ENCODE measurements around the gene DYNLT2. TPM values are rescaled to one million over a fixed set of nuclear protein-coding genes. Genes with fewer than 3 reads are reported as not detected.

The DYNLT2 gene
- total RNA-seq, 1 experiment from 2014 or later, result 1.3 TPM

DNA sequence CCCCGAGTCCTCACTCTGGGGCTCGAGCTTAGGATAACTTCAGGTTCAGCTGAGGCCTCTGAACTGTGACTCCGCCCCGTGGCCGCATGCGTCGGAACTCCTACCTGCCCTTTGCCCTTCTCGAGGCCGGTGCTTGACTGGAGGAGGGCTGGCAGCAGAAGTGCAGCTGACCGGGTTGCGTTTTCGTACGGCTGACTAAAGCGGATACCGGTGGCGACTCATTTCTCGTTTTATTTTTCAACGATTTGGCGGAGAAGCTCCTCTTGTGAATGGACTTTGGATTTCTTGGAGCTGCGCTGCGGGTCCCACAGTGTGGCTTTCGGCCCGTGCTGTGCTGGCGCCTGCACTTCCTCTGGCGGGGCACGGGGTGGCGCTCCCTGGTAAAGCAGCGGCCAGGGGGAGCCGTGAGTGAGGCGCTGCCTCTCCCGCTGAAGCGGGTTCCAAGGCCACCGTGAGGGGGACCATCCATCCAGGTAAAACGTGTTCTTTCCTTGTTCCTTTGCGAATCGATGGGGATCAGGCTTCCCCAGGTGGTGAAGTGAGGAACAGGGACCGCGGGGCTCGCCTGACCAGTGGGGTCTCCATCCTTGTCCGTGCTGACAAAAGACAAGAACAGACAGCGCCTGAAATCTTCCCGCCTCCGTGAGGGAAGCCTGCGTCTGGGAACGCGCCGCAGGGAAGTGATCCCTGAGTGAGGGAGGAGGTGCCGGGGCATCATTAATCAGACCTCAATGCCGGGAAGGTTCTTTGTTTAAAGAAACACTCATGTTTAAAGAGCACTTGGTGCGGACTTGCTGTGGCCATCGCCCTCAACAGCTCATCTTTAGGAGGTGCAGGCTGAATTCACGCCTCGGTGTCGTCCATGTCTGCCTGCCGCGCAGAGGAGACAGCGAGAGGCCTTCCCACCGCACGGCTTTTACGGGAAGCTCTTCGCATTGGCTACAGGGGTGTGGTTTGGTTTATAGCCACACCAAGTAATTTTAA is 38.9 kb upstream of the DYNLT2 start:
- intact Hi-C loops (cut with micrococcal nuclease), result loop anchor here (1.0 to 10.0 kb wide), 5 partner anchors 41 to 895 kb away; no protein-coding TSS in a partner anchor
- peaks cover 14% of the 10 kb centered on the region for H3K27me3 Mint-ChIP-seq (ENCODE audit: insufficient read depth, unreplicated experiment)
- H3K4me3 Mint-ChIP-seq (ENCODE audit: unreplicated experiment), result peak overlapping the region; percentile 70
- no TSS peak for BruUV-seq (replicated peaks)
- POLR2A ChIA-PET, result interaction anchor here (0.6 to 1.5 kb wide), 8 partner anchors 9 to 831 kb away, joined by 3 to 8 read pairs (median 4); partner anchors contain the start of gene FAM120B
- H3K9me3 Mint-ChIP-seq (ENCODE audit: unreplicated experiment), result no peaks in the 10 kb centered on the region
- H3K36me3 Mint-ChIP-seq (ENCODE audit: insufficient read depth, unreplicated experiment), result peaks cover 13% of the 10 kb centered on the region
- CTCF ChIA-PET, result interaction anchor here (0.6 to 4.6 kb wide), 30 partner anchors 9 to 833 kb away, joined by 3 to 61 read pairs (median 4); no protein-coding TSS in a partner anchor
- TF ChIP-seq, protein P1, sequence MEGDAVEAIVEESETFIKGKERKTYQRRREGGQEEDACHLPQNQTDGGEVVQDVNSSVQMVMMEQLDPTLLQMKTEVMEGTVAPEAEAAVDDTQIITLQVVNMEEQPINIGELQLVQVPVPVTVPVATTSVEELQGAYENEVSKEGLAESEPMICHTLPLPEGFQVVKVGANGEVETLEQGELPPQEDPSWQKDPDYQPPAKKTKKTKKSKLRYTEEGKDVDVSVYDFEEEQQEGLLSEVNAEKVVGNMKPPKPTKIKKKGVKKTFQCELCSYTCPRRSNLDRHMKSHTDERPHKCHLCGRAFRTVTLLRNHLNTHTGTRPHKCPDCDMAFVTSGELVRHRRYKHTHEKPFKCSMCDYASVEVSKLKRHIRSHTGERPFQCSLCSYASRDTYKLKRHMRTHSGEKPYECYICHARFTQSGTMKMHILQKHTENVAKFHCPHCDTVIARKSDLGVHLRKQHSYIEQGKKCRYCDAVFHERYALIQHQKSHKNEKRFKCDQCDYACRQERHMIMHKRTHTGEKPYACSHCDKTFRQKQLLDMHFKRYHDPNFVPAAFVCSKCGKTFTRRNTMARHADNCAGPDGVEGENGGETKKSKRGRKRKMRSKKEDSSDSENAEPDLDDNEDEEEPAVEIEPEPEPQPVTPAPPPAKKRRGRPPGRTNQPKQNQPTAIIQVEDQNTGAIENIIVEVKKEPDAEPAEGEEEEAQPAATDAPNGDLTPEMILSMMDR (IDR thresholded peaks at IDR 0.05; ENCODE audit: unreplicated experiment), result peak; percentile 90
- peaks cover 5% of the 10 kb centered on the region for H3K4me1 Mint-ChIP-seq (ENCODE audit: insufficient read depth, unreplicated experiment)
- peak; percentile 68 for DNase-seq (ENCODE audit: unreplicated experiment)
- no peak overlapping the region for H3K27ac Mint-ChIP-seq (ENCODE audit: low read depth, unreplicated experiment)

DNA sequence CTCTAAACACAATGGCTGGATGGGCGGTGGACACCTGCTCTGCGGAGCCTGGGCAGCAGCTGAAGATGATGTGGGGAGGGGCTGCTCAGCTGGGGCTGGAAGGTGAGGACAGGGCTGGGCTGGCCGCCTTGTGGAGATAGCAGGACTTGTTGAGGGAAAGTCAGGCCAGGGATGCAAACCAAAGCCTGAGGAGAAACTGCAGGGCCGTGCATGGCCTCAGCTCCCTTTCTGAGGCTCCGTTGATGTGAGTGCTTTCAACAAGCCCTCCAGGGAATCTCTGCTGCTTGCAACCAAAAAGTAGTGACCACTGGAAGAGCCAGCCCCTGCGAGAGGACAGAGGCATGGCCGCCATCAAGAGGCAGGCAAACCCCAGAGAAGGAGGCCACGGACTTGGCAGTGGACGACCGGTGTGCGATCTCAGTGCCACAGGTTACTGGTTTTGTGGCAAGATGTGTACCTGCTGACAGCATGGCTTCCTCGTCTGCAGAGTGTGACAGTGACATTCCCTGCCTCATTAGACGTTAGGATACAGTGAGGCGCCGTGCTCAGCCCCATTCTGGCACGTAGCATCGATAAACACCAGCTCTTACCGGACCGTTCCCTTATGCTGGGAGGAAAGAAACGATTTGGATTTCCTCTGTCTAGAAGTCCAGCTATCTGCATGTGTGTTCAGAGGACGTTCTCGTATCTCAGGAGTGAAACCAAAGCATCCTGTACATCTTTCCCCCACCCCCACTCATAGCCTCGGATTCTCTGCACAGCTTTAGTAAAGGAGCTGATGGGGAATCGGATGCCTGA is 38.0 kb upstream of the DYNLT2 start:
- H3K4me1 Mint-ChIP-seq (ENCODE audit: insufficient read depth, unreplicated experiment), result peaks cover 5% of the 10 kb centered on the region
- H3K27ac Mint-ChIP-seq (ENCODE audit: low read depth, unreplicated experiment), result no peak overlapping the region
- peak overlapping the region; percentile 70 for H3K4me3 Mint-ChIP-seq (ENCODE audit: unreplicated experiment)
- peaks cover 8% of the 10 kb centered on the region for H3K27me3 Mint-ChIP-seq (ENCODE audit: insufficient read depth, unreplicated experiment)
- no TSS peak for BruUV-seq (replicated peaks)
- H3K9me3 Mint-ChIP-seq (ENCODE audit: unreplicated experiment), result no peaks in the 10 kb centered on the region
- intact Hi-C loops (cut with micrococcal nuclease), result no loop called here
- TF ChIP-seq, protein P1 (IDR thresholded peaks at IDR 0.05; ENCODE audit: unreplicated experiment), result no peak
- DNase-seq (ENCODE audit: unreplicated experiment), result no peak
- CTCF ChIA-PET, result interaction anchor here (0.6 to 4.6 kb wide), 24 partner anchors 10 to 749 kb away, joined by 3 to 61 read pairs (median 5); no protein-coding TSS in a partner anchor
- H3K36me3 Mint-ChIP-seq (ENCODE audit: insufficient read depth, unreplicated experiment), result peaks cover 13% of the 10 kb centered on the region
- POLR2A ChIA-PET, result interaction anchor here (0.6 to 1.5 kb wide), 8 partner anchors 18 to 830 kb away, joined by 3 to 7 read pairs (median 4); partner anchors contain the start of genes DYNLT2, ERMARD and FAM120B

DNA sequence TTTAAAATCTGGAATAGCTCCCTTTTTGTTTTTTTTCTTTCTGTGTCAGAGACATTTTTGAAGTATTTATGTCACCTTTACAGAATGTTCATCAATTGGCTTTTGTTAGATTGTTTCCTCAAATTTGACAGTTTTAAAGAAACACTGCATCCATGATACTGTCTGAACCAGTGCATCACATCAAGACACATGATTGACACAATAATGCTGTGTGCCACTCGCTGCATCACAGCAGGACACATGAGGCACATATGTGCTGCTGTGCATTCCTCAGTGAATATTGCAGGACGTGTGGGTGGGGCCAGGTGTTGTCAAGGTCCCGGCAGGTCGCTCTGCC is 37.4 kb upstream of the DYNLT2 start:
- BruUV-seq (replicated peaks), result no TSS peak

More for the DNA sequence above, 37.4 kb upstream of the DYNLT2 start:
- no peak overlapping the region for H3K27ac Mint-ChIP-seq (ENCODE audit: low read depth, unreplicated experiment)
- CTCF ChIA-PET, result interaction anchor here (0.6 to 4.6 kb wide), 4 partner anchors 11 to 741 kb away, joined by 3 to 61 read pairs (median 17); no protein-coding TSS in a partner anchor
- H3K36me3 Mint-ChIP-seq (ENCODE audit: insufficient read depth, unreplicated experiment), result peaks cover 13% of the 10 kb centered on the region
- intact Hi-C loops (cut with micrococcal nuclease), result no loop called here
- no peaks in the 10 kb centered on the region for H3K9me3 Mint-ChIP-seq (ENCODE audit: unreplicated experiment)
- TF ChIP-seq, protein P1 (IDR thresholded peaks at IDR 0.05; ENCODE audit: unreplicated experiment), result no peak
- peaks cover 8% of the 10 kb centered on the region for H3K27me3 Mint-ChIP-seq (ENCODE audit: insufficient read depth, unreplicated experiment)
- DNase-seq (ENCODE audit: unreplicated experiment), result no peak
- peaks cover 5% of the 10 kb centered on the region for H3K4me1 Mint-ChIP-seq (ENCODE audit: insufficient read depth, unreplicated experiment)
- no peak overlapping the region for H3K4me3 Mint-ChIP-seq (ENCODE audit: unreplicated experiment)
- POLR2A ChIA-PET, result interaction anchor here (0.6 to 1.1 kb wide), 4 partner anchors 25 to 768 kb away, joined by 3 to 5 read pairs (median 3); partner anchors contain the start of genes DYNLT2 and ERMARD
